Activated T-helper 2 cell treated with anti-CD3 and anti-CD28 coated beads, Interferon-gamma antibody, Interleukin-2, Interleukin-4, amounts not matched to agents 10 μg/mL and 5 μg/mL and 100 μg/mL, durations not matched to agents 14 hours and 24 hours and 36 hours (primary cell): Measurements from ENCODE around the gene AK5. TPM values are rescaled to one million over a fixed set of nuclear protein-coding genes. Genes with fewer than 3 reads are reported as not detected.

Experiments
- DNase-seq: peaks from one replicate; pipeline ENCODE4 v3.0.0; 2021; ENCODE audit warnings: low spot score
- H3K27ac Mint-ChIP-seq: one replicate; pipeline ENCODE4 v1.8.0; 2021; ENCODE audit warnings: mixed read lengths
- H3K27me3 Mint-ChIP-seq: one replicate; pipeline ENCODE4 v1.8.0; 2021; ENCODE audit warnings: low read depth, mixed read lengths
- H3K36me3 Mint-ChIP-seq: one replicate; pipeline ENCODE4 v1.8.0; 2021; ENCODE audit warnings: low read depth, mixed read lengths
- H3K4me1 Mint-ChIP-seq: one replicate; pipeline ENCODE4 v1.8.0; 2021; ENCODE audit warnings: low read depth, mixed read lengths
- H3K4me3 Mint-ChIP-seq: one replicate; pipeline ENCODE4 v1.8.0; 2021; ENCODE audit warnings: low read depth, mild to moderate bottlenecking, moderate library complexity, mixed read lengths
- H3K9me3 Mint-ChIP-seq: one replicate; pipeline ENCODE4 v1.8.0; 2021; ENCODE audit warnings: mixed read lengths
- intact Hi-C: fragments of 100-400 bp; cut with micrococcal nuclease; formaldehyde crosslinking; loops from one replicate; pipeline ENCODE4 v1.15.1; 2023
- total RNA-seq: library from RNA; stranded (reverse); gene quantifications from 2 replicates; pipeline ENCODE4 v1.2.3, GENCODE V29; 2022

AK5 gene
- total RNA-seq, 1 donor from 2014 or later: not detected

DNA sequence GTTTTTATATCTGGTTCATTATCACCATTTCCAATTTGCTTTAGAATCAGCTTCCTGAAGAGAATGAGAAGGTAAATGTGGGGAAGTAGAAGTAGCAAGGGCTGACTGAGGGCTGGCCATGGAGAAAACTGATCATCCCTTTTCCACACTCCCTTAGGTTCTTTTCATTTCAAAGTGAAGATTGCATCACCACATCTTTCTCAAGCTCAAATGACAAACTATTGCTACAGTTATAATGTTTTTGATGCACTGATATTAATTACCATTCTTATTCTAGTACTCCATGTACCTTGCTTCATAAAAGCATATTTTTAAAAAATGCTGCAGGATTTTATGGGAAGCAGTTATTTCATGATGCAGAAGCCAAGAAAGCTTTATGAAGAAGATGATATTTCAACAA, 7.9 kb upstream of the AK5 start:
- Mint-ChIP-seq H3K9me3 (no peaks in the 10 kb centered on the region), H3K36me3 (no peaks in the 10 kb centered on the region), H3K4me3 (no peak overlapping the region), H3K27ac (no peak overlapping the region), H3K4me1 (no peaks in the 10 kb centered on the region), H3K27me3 (peaks cover 6% of the 10 kb centered on the region)
- intact Hi-C loops: no loop called here
- DNase-seq: no peak

DNA sequence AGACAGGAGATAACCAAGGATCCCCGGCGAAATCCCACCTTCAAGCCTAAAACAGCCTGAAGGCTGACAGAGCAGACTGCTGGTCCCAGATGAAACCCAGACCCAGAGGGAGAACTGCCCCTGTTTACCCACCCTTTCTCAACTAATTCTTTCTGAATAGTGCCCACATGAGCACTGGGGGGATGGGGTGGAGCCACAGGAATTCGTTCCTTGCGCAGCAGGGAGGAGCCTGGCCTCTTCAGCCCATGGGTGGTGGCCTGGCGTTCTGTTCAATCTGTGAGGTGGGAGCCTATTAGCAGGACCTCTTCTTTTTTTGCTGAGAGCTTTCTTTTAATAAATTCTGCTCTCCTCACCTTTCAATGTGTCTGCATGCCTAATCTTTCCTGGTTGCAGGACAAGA, 6.6 kb upstream of the AK5 start:
- Mint-ChIP-seq H3K4me1 (peaks cover 7% of the 10 kb centered on the region), H3K36me3 (no peaks in the 10 kb centered on the region), H3K27ac (no peak overlapping the region), H3K27me3 (peaks cover 12% of the 10 kb centered on the region), H3K4me3 (no peak overlapping the region), H3K9me3 (no peaks in the 10 kb centered on the region)
- intact Hi-C loops: no loop called here
- no peak for DNase-seq

DNA sequence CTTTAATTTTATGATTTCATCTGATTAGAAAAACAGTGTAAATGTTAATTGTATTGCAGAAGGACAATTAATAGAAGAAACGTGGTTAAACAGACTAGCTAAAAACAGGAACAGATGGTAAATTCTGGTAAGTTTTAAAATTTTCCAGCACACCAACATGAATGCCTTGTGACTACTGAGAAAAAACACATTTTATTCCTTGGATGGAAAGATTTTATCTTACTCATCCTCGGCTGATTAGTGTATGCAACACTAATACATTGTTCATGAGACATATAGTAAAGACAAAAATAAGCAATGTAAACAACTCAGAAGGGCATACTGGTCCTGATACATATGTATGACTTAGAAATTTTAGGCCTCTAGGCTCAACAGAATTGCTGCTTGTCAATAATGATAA, 4.9 kb upstream of the AK5 start:
- H3K9me3 Mint-ChIP-seq: no peaks in the 10 kb centered on the region

DNA sequence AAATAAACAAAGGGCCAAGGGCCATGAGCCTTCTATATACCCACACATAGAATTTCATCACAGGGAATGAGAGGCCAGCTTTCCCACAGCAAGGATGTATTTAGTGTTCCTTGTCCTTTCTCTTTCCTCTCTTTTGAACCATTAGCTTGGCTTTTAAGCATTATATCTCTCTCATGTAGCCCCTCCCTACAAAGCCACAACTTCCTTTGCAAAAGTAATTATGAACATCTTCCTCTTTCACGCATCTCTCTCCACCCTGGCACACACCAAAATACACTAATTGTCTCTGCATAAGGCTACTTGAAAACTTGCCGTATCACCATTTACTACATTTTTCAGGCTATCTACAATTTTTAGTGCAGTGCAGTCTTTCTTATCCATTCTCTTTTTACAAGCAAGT, 1.9 kb upstream of the AK5 start:
- H3K4me3 Mint-ChIP-seq: no peak overlapping the region
- no peak for DNase-seq
- peaks cover 41% of the 10 kb centered on the region for H3K27me3 Mint-ChIP-seq
- H3K9me3 Mint-ChIP-seq: no peaks in the 10 kb centered on the region
- H3K4me1 Mint-ChIP-seq: peaks cover 24% of the 10 kb centered on the region
- no peaks in the 10 kb centered on the region for H3K36me3 Mint-ChIP-seq
- intact Hi-C loops: no loop called here
- no peak overlapping the region for H3K27ac Mint-ChIP-seq

More for the DNA sequence above, 4.9 kb upstream of the AK5 start:
- H3K27ac Mint-ChIP-seq: no peak overlapping the region
- H3K4me3 Mint-ChIP-seq: no peak overlapping the region
- intact Hi-C loops: no loop called here
- peaks cover 19% of the 10 kb centered on the region for H3K4me1 Mint-ChIP-seq
- no peaks in the 10 kb centered on the region for H3K36me3 Mint-ChIP-seq
- H3K27me3 Mint-ChIP-seq: peaks cover 23% of the 10 kb centered on the region
- DNase-seq: no peak

- Mint-ChIP-seq H3K27me3 (peaks cover 48% of the 10 kb centered on the region), H3K4me1 (peaks cover 24% of the 10 kb centered on the region), H3K27ac (no peak overlapping the region), H3K9me3 (no peaks in the 10 kb centered on the region), H3K4me3 (peak overlapping the region; percentile 63), H3K36me3 (no peaks in the 10 kb centered on the region)
- no peak for DNase-seq
- intact Hi-C loops: no loop called here
These were observed 857 bp upstream of the AK5 start for GRCh38 chr1:77280962-77281361.

DNA sequence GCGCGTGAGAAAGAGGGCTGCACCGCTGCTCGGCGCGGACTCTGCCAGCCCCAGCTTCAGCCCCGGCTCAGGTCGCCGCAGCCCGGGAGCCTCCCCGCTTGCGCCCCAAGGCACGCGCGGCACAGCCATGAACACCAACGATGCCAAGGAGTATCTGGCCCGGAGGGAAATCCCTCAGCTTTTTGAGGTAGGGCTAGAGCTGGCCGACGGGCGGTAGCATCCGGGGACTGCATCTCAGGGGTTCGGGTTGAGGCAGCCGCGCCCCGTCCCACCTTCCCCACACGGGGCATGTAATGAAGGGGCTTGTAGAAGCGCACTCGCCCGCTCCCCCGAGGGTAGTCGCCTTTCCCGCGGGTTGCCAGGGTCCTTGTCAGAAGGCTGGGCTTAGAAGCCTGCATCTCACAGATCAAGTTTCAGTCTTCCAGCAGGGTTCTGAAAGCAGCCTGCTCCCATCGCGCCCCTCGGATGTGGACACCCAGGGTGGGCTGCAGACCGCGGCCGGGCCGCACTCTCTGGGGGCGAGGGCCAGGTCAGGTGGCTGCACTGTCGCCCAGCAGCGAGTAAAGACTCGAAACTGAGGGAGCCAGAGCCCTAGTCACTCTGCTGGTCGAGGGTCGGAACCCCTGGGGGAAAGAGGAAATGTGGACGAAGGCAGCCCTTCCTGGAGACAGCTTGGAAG, 507 bp downstream of the AK5 start:
- H3K4me3 Mint-ChIP-seq: peak overlapping the region; percentile 54

GRCh38 chr1:77282866-77283539, 1.2 kb downstream of the AK5 start:
- DNase-seq: no peak
- intact Hi-C loops: no loop called here
- Mint-ChIP-seq H3K4me1 (peaks cover 24% of the 10 kb centered on the region), H3K27me3 (peaks cover 50% of the 10 kb centered on the region), H3K36me3 (no peaks in the 10 kb centered on the region), H3K9me3 (no peaks in the 10 kb centered on the region), H3K27ac (no peak overlapping the region), H3K4me3 (peak overlapping the region; percentile 54)

More for the DNA sequence above, 507 bp downstream of the AK5 start:
- peak; percentile 9 for DNase-seq
- H3K36me3 Mint-ChIP-seq: no peaks in the 10 kb centered on the region
- H3K27ac Mint-ChIP-seq: no peak overlapping the region
- peaks cover 24% of the 10 kb centered on the region for H3K4me1 Mint-ChIP-seq
- intact Hi-C loops: no loop called here
- H3K27me3 Mint-ChIP-seq: peaks cover 50% of the 10 kb centered on the region
- H3K9me3 Mint-ChIP-seq: no peaks in the 10 kb centered on the region

- H3K4me1 Mint-ChIP-seq: peaks cover 24% of the 10 kb centered on the region
- no peak for DNase-seq
- intact Hi-C loops: no loop called here
- no peak overlapping the region for H3K27ac Mint-ChIP-seq
- H3K4me3 Mint-ChIP-seq: no peak overlapping the region
- H3K27me3 Mint-ChIP-seq: peaks cover 46% of the 10 kb centered on the region
- no peaks in the 10 kb centered on the region for H3K36me3 Mint-ChIP-seq
- no peaks in the 10 kb centered on the region for H3K9me3 Mint-ChIP-seq
These were observed 2.0 kb downstream of the AK5 start for GRCh38 chr1:77283701-77284425.

GRCh38 chr1:77287535-77287934, 5.7 kb downstream of the AK5 start:
- intact Hi-C loops: no loop called here
- H3K27ac Mint-ChIP-seq: no peak overlapping the region

GRCh38 chr1:77288275-77288674, 6.5 kb downstream of the AK5 start:
- intact Hi-C loops: no loop called here
- Mint-ChIP-seq H3K4me3 (no peak overlapping the region), H3K4me1 (no peaks in the 10 kb centered on the region), H3K27me3 (peaks cover 24% of the 10 kb centered on the region), H3K9me3 (no peaks in the 10 kb centered on the region), H3K27ac (no peak overlapping the region), H3K36me3 (no peaks in the 10 kb centered on the region)
- DNase-seq: no peak

More at GRCh38 chr1:77287535-77287934, 5.7 kb downstream of the AK5 start:
- Mint-ChIP-seq H3K4me3 (no peak overlapping the region), H3K4me1 (peaks cover 4% of the 10 kb centered on the region), H3K36me3 (no peaks in the 10 kb centered on the region), H3K27me3 (peaks cover 28% of the 10 kb centered on the region), H3K9me3 (no peaks in the 10 kb centered on the region)
- no peak for DNase-seq

DNA sequence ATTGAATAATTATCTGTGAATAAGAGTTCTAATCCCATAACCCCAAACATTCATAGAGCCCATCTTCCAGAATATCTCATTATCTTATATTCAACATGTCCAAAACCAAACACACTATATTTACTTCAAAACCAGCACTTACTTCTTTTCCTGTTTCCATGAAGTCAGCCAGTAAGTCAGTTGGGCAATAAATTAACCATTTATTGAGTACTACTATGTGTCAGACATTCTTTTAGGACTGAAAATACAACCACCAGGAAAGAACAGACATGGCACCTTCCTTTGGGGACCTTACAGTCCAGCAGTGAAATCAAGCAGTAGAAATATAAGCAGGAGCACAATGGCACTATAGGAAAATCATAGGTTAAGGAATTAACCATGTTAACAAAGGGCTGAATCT, 8.8 kb downstream of the AK5 start:
- intact Hi-C loops: no loop called here
- no peaks in the 10 kb centered on the region for H3K4me1 Mint-ChIP-seq

GRCh38 chr1:77292551-77292950, 10.7 kb downstream of the AK5 start:
- Mint-ChIP-seq H3K27me3 (no peaks in the 10 kb centered on the region), H3K36me3 (no peaks in the 10 kb centered on the region), H3K4me3 (no peak overlapping the region), H3K4me1 (no peaks in the 10 kb centered on the region), H3K9me3 (no peaks in the 10 kb centered on the region), H3K27ac (no peak overlapping the region)
- intact Hi-C loops: no loop called here
- no peak for DNase-seq

More for the DNA sequence above, 8.8 kb downstream of the AK5 start:
- Mint-ChIP-seq H3K27ac (no peak overlapping the region), H3K4me3 (no peak overlapping the region), H3K36me3 (no peaks in the 10 kb centered on the region), H3K27me3 (peaks cover 6% of the 10 kb centered on the region), H3K9me3 (no peaks in the 10 kb centered on the region)
- DNase-seq: no peak

- H3K27ac Mint-ChIP-seq: no peak overlapping the region
- H3K9me3 Mint-ChIP-seq: no peaks in the 10 kb centered on the region
- H3K36me3 Mint-ChIP-seq: no peaks in the 10 kb centered on the region
- no peak overlapping the region for H3K4me3 Mint-ChIP-seq
- peaks cover 2% of the 10 kb centered on the region for H3K4me1 Mint-ChIP-seq
- DNase-seq: no peak
- H3K27me3 Mint-ChIP-seq: no peaks in the 10 kb centered on the region
- intact Hi-C loops: no loop called here
These were observed 18.7 kb downstream of the AK5 start for GRCh38 chr1:77300566-77300965.
